Activated T-cell treated with anti-CD3 and anti-CD28 coated beads for 1 hour (primary cell): ENCODE results near the gene AIMP1.
"Not testable (repeated sequence)": the region's sequence is repeated elsewhere in the genome, so short reads cannot be mapped to it uniquely, and the experiment has no call there.

Experiments
- DNase-seq: peaks from one replicate; pipeline ENCODE4 v3.0.0-alpha.2; 2020; ENCODE audit warnings: low read depth

The AIMP1 gene

DNA sequence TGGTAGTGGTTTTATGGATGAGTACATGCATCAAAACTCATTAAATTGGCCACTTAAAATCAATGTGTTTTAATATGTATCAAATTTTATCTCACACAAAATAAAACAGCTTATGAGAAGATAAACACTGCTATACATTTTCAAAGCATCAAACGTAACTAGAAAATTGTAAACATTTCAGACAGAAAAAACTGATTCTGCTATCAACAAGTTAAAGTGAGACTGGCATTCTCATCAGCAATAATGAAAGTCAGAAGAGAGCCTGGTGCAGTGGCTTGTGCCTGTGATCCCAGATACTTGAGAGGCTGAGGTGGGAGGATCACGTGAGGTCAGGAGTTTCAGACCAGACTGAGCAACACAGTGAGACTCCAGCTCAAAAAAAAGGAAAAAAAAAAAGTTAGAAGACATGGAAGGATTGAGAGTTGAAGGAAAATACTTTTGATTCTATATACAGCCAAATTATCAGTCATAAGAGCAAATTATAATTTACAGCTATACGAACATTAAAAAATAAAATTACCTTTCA lies 3.3 kb upstream of the AIMP1 start:
- DNase-seq: no peak

DNA sequence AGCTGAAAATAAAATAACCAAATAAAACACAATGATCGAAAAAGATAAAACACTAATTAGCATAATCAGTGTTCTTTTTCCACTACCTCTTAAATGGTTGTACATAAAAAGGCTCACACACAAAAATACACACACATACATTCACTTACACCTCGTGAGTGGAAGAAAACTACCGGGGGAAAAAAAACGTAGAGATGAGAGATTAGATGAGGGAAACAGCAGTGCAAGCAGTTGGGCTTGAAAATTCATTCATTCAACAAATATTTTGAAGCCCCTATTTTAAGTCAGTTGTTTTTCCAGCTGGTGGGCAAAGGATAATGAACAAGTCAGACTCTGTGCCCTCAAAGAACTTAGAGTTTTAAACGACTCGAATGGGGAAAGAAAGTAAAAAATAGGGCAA lies 1.4 kb upstream of the AIMP1 start:
- no peak for DNase-seq

DNA sequence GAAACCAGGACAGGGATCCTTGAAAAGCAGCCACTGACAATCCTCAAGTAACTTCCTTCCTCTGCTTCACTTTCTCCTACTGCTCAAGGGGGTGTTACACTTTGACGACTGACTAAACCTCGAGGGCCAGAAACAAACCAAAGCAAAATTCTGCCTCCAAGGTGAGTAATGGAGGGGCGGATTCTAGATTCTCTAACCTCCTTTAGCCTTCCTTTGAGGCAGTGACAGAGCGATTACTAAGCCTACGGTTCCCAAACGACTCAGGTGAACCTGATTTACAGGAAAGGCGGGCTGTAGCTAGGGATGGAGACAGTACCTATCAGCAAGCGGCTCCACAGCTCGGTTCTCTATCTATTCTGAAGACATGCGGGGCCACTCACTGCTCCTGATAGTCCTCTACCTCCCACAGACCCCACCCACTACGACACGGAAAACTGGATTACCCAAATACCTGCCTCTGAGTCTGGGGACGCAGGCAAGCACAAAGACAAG lies 828 bp upstream of the AIMP1 start:
- no peak for DNase-seq

DNA sequence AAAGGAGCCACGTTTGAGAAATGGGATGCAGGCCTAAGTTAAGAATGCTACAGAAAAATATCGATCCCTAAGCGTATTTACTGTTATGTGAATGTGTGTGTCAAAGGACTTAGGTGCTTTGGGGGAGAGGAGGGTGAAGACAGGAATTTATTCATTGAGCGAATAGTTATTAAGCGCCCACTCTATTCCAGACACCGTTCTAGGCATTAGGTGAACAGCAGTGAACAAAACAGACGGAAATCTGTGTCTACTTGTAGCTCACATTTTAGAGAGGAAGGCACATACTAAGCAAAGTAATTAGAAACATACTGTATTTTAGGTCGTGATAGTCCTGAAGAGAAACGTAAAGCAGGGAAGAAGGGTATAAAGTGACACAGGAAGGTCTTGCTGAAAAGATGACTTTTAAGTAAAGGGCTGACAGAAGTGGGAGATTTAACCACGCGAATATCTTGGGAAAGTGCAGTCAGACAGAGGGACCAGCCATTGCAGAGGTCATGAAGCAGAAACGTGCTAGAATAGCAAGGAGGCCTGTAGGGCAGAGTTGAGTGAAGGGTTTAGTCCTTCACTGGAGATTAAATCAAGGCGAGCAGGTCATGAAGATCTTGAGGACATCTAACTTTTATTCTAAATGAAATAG lies 541 bp downstream of the AIMP1 start:
- DNase-seq: no peak

DNA sequence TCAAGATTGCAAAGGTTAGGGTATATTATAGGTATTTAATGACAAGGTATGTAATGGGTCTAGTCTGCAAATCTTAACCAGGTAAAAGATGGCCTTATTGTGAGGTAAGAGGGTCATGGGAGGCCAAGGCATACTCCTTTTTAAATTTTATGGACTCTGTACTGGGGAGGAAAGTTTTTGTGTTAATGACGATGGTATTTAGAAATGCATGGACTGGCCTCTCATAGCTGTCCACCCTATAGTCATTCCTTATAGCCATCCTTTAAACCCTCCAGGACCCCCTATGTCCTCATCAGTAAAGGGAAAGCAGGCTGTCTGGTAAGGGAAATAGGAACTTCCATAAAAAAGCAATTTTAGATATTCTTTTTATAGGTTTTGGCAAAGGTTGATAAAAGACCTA lies 1.5 kb downstream of the AIMP1 start:
- DNase-seq: no peak

DNA sequence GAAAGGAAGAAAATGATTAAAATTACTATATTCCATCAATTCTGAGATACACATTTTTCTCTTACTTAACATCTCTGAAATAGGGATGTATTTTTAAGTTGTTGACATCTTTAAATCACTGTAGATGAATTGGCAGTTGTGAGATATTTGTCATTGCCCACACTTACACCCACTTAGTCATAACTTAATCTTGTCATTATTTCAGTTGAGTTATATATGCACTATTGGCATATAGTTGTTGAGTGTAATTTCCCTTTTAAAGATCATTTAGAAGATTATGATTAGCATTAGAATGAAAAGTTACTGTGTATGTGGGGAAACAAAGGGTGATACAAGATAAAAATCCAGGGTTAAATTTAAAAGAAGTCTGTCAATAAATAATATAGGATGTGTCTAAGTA lies 2.2 kb downstream of the AIMP1 start:
- no peak for DNase-seq

DNA sequence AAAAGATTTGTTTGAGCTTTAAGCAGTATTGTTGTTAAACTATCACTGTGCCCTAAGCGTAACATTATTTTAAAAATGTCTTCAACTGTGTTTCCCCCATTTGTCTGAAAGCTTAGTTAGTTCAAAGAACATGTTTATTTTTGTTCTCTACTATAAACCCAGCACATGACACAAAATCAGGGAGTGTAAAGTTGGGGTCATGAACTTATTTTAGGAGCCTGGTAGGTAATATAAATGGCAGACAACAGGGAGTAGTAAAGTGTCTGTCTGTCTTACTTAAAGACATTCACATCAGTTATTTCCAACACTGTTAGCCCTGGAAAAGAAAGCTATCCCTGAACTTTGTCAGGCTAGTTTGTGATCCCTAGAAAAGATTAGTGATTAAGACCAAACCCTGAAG lies 3.9 kb downstream of the AIMP1 start:
- no peak for DNase-seq

DNA sequence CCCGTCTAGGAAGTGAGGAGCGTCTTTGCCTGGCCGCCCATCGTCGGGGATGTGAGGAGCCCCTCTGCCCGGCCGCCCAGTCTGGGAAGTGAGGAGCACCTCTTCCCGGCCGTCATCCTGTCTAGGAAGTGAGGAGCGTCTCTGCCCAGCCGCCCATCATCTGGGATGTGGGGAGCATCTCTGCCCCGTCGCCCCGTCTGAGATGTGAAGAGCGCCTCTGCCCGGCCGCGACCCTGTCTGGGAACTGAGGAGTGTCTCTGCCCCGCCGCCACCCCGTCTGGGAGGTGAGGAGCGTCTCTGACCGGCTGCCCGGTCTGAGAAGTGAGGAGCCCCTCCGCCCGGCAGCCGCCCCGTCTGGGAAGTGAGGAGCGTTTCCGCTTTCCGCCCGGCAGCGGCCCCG lies 4.8 kb downstream of the AIMP1 start:
- DNase-seq: not testable (repeated sequence)

DNA sequence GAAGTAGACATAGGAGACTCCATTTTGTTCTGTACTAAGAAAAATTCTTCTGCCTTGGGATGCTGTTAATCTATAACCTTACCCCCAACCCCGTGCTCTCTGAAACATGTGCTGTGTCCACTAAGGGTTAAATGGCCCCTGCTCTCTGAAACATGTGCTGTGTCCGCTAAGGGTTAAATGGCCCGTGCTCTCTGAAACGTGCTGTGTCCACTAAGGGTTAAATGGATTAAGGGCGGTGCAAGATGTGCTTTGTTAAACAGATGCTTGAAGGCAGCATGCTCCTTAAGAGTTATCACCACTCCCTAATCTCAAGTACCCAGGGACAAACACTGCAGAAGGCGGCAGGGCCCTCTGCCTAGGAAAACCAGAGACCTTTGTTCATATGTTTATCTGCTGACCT lies 5.5 kb downstream of the AIMP1 start:
- DNase-seq: not testable (repeated sequence)

DNA sequence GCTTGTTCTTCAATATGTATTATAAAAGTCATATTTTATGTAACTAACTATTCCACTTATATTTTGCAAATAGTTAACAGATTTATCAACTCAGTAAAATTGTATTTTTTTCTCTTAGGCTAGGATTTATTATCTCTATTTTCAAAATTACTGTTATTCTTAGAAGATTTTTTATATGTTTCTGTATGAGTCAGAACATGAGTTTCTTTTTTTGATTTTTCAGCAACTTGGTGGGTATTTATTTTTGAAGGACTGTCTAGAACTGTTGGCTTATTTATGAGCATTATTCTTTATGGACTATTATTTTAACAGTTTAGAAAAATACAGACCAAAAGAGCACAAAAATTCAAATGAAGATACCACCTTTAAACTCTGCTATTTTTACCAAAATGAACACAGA lies 6.8 kb downstream of the AIMP1 start:
- DNase-seq: no peak

DNA sequence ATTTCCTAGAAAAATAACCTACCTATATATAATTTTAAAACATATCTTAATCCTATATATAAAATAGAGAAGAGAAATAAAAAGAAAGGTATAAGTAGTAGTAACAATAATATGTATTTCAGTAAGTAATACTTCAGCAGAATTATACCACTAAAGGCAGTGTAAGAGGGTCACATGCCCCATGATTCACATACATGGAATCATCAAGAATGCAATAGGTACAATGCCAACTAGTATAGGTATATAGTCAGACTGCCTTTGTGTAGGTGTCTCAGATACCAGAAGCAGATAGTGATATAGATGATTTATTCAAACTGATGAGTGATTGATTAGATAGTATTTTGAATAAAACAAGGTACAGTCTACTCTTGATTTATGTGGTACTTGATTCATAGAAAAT lies 9.4 kb downstream of the AIMP1 start:
- no peak for DNase-seq

DNA sequence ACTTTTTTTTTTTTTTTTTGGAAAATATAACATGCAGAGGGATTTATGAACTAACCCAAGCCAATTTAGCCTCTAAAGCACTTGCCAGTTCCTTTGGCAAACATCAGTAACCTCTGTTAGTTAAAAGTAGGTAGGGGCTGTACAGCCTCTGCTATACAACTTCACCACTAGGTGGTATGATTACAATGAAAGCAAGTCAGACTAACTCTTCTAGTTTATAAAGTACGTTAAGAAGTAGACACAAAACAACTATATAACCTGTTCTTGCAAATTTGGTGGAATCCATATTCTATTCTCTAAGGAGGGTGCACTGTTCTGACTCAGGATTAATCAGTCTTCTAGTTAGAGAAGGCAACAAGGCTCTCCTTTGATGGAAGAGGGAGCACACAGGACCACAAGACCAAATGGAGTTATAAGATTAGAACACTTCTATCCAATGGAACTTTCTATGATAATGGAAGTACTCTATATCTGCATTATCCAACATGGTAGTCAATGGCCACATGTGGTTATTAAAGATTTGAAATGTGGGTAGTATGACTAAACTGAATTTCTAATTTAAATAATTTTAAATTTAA lies 12.8 kb downstream of the AIMP1 start:
- DNase-seq: no peak

DNA sequence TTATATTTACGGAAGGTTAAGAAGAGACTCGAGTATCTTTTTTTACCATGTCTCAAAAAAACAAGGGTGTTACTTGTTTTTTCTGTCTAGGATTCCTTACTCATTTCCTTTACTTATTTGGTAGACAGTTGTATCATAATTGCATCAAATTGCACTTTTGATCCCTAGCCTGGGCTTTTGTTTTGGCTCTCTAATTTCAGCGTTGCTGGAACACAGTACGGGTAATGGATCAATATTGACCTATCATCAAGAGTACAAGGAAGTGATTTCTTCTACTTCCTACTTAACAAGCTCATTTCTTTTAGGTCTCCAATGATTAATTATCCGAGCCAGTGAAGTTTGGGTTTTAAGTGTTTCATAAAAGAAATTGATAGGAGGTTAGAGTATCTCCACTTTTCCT lies 16.8 kb downstream of the AIMP1 start:
- no peak for DNase-seq

DNA sequence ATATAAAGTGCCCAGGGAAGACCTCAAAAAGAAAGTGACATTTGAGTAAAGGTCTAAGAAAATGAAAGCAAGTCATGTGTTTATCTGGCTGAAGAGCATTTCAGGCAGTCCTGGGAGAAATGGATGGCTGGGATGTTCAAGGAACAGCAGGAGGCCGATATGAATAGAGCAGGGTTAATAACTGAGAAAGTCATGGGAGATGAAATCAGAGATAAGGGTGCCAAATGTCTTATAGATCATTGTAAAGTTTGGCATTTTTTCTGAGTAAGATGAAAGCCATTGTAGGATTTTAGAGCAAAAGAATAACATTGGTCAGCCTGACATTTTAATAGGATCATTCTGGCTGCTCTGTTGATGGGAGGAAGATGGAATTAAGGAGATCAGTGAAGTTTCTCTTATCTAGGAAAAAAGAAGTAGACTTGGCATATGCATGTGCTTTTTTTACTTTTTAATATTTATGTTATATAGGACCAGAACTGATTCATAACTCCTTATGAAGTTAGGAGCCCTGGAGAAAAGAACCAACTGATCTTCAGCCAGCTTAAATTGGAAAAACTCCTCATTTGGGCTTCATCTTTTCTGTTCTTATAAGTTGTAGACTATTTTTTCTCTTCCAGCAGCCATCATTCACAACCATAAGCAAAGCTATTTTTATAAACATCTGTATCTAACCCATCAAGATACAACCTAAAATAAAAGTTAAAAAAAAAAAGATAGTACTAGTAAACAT lies 18.6 kb downstream of the AIMP1 start:
- no peak for DNase-seq

DNA sequence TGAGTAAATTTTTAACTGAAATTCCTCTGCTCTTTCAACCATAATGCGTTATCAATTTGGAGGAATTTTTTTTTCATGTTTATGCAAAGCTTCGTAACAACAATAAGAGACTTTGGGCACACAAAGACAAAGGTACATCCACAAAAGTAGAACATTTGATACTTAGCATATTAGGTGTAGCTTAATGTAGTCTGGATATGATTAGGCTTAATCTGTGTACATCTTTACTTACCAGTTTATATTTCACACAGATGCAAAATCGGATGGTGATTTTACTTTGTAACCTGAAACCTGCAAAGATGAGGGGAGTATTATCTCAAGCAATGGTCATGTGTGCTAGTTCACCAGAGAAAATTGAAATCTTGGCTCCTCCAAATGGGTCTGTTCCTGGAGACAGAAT lies 20.3 kb downstream of the AIMP1 start:
- DNase-seq: no peak

DNA sequence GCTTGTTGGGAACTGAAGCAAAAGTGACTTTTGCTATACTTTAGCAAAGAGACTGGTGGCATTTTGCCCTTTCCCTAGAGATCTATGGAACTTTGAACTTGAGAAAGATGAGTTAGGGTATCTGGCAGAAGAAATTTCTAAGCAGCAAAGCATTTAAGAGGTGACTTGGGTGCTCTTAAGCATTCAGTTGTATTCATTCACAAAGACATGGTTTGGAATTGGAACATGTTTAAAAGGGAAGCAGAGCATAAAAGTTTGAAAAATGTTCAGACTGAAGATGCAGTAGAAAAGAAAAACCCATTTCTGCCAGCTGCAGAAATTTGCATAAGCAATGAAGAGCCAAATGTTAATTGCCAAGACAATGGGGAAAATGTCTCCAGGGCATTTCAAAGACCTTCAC lies 21.6 kb downstream of the AIMP1 start:
- no peak for DNase-seq

DNA sequence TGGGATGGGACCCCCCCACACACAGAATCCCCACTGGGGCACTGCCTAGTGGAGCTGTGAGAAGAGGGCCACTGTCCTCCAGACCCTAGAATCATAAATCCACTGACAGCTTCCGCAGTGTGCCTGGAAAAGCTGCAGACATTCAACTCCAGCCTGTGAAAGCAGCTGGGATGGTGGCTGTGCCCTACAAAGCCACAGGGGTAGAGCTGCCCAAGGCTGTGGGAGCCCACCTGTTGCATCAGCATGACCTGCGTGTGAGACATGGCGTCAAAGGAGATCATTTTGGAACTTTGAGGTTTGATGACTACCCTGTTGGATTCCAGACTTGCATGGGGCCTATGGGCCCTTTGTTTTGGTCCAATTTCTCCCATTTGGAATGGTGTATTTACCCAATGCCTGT lies 22.3 kb downstream of the AIMP1 start:
- DNase-seq: no peak

DNA sequence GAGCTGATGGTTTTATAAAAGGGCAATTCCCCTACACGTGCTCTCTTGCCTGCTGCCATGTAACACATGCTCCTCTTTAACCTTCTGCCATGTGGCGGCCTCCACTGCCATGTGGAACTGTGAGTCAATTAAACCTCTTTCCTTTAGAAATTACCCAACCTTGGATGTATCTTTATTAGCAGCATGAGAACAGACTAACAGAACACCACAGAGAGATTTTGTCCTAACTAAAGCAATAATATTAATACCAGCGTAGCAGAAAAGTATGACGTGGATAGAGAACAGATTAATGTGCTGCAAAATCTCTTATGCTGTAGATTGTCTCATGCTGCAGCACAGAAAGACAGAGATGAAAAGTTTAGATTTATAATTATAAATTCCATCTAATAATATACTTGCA lies 23.1 kb downstream of the AIMP1 start:
- no peak for DNase-seq

DNA sequence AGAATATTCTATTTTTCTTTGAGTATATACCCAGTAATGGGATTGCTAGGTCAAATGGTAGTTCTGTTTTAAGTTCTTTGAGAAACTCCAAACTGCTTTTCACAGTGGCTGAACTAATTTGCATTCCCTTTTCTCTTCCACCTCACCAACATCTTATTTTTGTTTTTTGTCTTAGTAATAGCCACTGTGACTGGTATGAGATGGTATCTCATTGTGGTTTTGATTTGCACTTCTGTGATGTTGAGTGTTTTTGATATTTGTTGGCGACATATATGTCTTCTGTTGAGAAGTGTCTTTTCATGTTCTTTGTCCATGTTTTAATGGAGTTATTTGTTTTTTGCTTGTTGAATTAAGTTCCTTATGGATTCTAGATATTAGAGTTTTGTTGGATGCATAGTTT lies 24.4 kb downstream of the AIMP1 start:
- no peak for DNase-seq

DNA sequence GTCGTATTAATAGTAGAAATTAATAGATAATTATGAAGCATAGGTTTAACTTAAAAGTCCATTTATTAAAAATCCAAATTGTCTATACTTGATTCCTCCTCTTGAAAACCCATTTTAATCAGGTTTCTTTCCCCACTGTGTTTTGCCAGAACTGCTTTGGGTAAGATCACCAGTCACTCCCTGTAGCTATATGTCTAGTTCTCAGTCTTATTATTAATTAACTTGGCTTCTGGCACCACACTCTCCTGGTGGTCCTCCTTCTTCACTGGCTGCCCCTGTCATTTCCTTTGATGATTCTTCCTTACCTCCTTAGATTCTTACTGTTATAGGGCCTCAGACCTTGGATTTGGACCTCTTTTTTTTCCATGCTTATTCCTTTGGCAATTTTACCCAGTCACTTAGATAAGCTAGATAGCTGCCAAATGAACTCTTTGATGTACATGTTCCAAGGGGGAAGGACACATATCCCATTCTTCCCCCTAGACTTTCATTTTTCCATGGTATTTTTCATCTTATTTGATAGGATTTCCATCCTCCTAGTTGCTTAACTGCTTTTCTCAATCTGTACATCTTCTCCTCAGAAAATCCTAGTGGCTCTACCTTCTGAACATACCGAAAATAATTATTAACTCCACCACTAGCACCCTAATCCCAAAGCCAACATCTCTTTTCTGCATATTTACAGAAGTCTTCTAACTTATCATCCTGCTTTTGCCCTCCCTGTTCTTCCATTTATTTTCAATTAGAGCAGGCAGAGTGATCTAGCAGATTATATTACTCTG lies 27.7 kb downstream of the AIMP1 start:
- DNase-seq: no peak

DNA sequence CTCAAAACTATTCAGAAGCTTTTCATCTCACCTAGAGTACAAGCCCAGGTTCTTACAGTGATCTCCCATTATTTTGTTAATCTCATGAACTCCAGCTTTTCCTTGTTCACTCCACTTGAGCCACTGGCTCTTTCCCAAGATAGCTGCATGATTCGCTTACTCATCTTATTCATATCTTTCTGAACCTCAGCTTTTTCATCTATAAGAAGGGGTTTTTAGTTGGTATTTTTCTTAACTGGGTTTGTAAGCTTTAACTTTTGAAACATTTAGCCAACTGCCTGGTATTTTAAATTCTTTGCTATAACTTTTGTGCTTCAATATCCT lies 28.3 kb downstream of the AIMP1 start:
- DNase-seq: no peak

DNA sequence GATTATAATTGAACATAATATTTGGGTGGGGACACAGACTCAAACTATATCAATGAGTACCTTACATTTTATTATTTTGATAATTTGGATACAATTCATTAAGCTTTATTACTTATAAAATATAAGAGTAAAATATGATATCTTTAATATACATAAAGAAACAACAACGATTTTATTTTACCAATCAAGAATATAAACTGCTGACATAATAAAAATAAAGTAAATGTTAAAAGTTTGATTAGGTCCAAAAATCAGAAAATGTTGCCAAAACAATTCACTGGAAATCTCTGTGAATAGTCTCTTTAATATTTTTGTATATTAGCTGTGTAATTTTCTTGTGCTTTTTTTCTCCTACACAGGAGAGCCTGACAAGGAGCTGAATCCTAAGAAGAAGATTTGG lies 30.8 kb downstream of the AIMP1 start:
- DNase-seq: no peak

DNA sequence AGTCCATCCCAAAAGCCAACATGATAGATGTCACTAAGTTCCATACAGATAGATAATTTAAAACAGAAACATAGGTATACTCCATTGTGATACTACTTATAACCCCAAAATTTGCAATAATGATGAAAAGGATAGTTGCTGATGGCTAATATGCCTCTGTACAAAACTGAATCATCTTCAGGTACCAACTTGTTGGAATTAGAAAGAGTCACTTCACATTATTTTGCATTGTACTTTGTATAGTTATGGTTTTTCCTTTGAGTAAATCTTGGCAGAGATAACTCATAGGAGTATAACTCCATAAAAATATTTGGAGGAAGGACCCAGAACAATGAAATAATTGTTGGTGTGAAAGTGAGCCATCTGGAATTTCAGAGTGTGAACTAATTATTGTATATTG lies 34.7 kb downstream of the AIMP1 start:
- no peak for DNase-seq
